Stimulated activated naive CD8-positive, alpha-beta T cell treated with anti-CD3 and anti-CD28 coated beads, Interleukin-15, Interleukin-2, amounts not matched to agents 100 ng/mL and 50 ng/mL, for 24 hours (primary cell): Measurements from ENCODE around the gene NLGN4X.

Experiments
- H3K27ac Mint-ChIP-seq: one replicate; pipeline ENCODE4 v1.8.0; 2021; ENCODE audit warnings: mild to moderate bottlenecking, mixed read lengths
- H3K27me3 Mint-ChIP-seq: one replicate; pipeline ENCODE4 v1.8.0; 2021; ENCODE audit warnings: mixed read lengths
- H3K36me3 Mint-ChIP-seq: one replicate; pipeline ENCODE4 v1.8.0; 2021; ENCODE audit warnings: low read depth, mixed read lengths
- H3K4me1 Mint-ChIP-seq: one replicate; pipeline ENCODE4 v1.8.0; 2021; ENCODE audit warnings: low read depth, mixed read lengths
- H3K4me3 Mint-ChIP-seq: one replicate; pipeline ENCODE4 v1.8.0; 2021; ENCODE audit warnings: mild to moderate bottlenecking, mixed read lengths
- H3K9me3 Mint-ChIP-seq: one replicate; pipeline ENCODE4 v1.8.0; 2021; ENCODE audit warnings: mixed read lengths

NLGN4X gene

DNA sequence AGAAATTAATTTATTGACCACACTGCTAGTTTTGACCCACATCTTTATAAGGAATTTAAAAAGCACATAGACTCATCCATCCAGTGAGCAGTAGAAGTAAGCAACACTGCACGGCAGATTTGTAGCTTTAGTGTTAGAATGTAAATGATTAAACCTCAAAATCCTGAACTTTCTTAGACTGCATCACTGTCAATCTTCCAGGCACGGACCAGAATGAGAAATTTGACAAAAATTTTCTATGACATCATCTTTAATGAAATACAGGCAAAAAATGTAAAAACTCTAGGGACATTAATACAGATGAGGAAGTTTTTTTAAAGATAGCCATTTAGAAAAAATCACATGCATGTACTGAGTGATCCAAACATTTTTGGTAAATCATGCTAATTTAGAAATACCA, 29.2 kb downstream of the NLGN4X start:
- no peak overlapping the region for H3K4me3 Mint-ChIP-seq
- no peaks in the 10 kb centered on the region for H3K9me3 Mint-ChIP-seq
- H3K4me1 Mint-ChIP-seq, result no peaks in the 10 kb centered on the region
- no peaks in the 10 kb centered on the region for H3K36me3 Mint-ChIP-seq
- no peaks in the 10 kb centered on the region for H3K27me3 Mint-ChIP-seq
- no peak overlapping the region for H3K27ac Mint-ChIP-seq

- Mint-ChIP-seq H3K36me3 (no peaks in the 10 kb centered on the region), H3K27ac (no peak overlapping the region), H3K9me3 (no peaks in the 10 kb centered on the region), H3K4me3 (no peak overlapping the region), H3K27me3 (no peaks in the 10 kb centered on the region), H3K4me1 (no peaks in the 10 kb centered on the region)
Measured at GRCh38 chrX:6187256-6187655, 41.4 kb downstream of the NLGN4X start.

DNA sequence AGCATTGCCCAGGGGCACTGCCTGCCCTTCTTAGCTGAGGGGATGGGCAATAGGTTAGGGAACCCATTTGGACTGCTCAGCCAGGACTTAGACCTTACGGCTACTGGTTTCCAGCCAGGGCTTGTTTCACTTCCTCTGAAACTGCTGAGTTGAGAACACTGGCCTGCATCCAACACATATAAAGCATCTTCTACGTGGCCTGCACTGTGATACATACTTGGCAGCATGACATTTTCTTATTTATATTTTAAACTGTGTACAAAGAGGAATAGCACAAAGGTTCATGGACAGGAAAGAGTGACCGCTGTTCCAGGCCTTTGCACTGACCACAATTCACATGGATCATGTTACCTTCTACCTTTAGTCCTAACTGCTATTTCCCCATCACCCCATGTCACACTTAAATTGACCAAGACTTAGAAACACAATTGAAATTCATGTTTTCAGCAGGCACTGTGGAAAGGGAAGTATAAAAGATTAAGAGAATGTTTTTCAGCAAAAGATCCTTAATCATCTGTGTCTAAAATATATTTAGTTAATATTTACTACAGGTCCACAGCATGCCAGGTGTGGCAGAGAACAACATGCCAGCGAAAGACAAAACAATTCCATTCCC, 43.7 kb downstream of the NLGN4X start:
- Mint-ChIP-seq H3K4me3 (no peak overlapping the region), H3K4me1 (no peaks in the 10 kb centered on the region), H3K27ac (no peak overlapping the region), H3K36me3 (no peaks in the 10 kb centered on the region), H3K9me3 (no peaks in the 10 kb centered on the region), H3K27me3 (no peaks in the 10 kb centered on the region)

GRCh38 chrX:6175914-6176313, 52.8 kb downstream of the NLGN4X start:
- Mint-ChIP-seq H3K4me1 (no peaks in the 10 kb centered on the region), H3K36me3 (no peaks in the 10 kb centered on the region), H3K27ac (no peak overlapping the region), H3K27me3 (no peaks in the 10 kb centered on the region), H3K4me3 (no peak overlapping the region), H3K9me3 (no peaks in the 10 kb centered on the region)

- H3K9me3 Mint-ChIP-seq, result no peaks in the 10 kb centered on the region
- H3K27me3 Mint-ChIP-seq, result no peaks in the 10 kb centered on the region
- H3K4me1 Mint-ChIP-seq, result no peaks in the 10 kb centered on the region
- H3K36me3 Mint-ChIP-seq, result no peaks in the 10 kb centered on the region
- H3K27ac Mint-ChIP-seq, result no peak overlapping the region
- H3K4me3 Mint-ChIP-seq, result no peak overlapping the region
Measured at GRCh38 chrX:6170424-6170823, 58.2 kb downstream of the NLGN4X start.

- H3K4me3 Mint-ChIP-seq, result no peak overlapping the region
- no peak overlapping the region for H3K27ac Mint-ChIP-seq
- no peaks in the 10 kb centered on the region for H3K4me1 Mint-ChIP-seq
- H3K9me3 Mint-ChIP-seq, result no peaks in the 10 kb centered on the region
- no peaks in the 10 kb centered on the region for H3K27me3 Mint-ChIP-seq
- no peaks in the 10 kb centered on the region for H3K36me3 Mint-ChIP-seq
Measured at GRCh38 chrX:6169407-6169806, 59.3 kb downstream of the NLGN4X start.

GRCh38 chrX:6163721-6164120, 64.9 kb downstream of the NLGN4X start:
- Mint-ChIP-seq H3K9me3 (no peaks in the 10 kb centered on the region), H3K27me3 (no peaks in the 10 kb centered on the region), H3K36me3 (no peaks in the 10 kb centered on the region), H3K27ac (no peak overlapping the region), H3K4me3 (no peak overlapping the region), H3K4me1 (no peaks in the 10 kb centered on the region)

- no peak overlapping the region for H3K4me3 Mint-ChIP-seq
- H3K4me1 Mint-ChIP-seq, result no peaks in the 10 kb centered on the region
- H3K36me3 Mint-ChIP-seq, result no peaks in the 10 kb centered on the region
- no peaks in the 10 kb centered on the region for H3K27me3 Mint-ChIP-seq
- H3K9me3 Mint-ChIP-seq, result no peaks in the 10 kb centered on the region
- no peak overlapping the region for H3K27ac Mint-ChIP-seq
Measured at GRCh38 chrX:6159468-6159867, 69.2 kb downstream of the NLGN4X start.

GRCh38 chrX:6151971-6152370, 76.7 kb downstream of the NLGN4X start:
- Mint-ChIP-seq H3K4me3 (no peak overlapping the region), H3K4me1 (no peaks in the 10 kb centered on the region), H3K36me3 (no peaks in the 10 kb centered on the region), H3K9me3 (peaks cover 3% of the 10 kb centered on the region), H3K27ac (no peak overlapping the region), H3K27me3 (no peaks in the 10 kb centered on the region)

DNA sequence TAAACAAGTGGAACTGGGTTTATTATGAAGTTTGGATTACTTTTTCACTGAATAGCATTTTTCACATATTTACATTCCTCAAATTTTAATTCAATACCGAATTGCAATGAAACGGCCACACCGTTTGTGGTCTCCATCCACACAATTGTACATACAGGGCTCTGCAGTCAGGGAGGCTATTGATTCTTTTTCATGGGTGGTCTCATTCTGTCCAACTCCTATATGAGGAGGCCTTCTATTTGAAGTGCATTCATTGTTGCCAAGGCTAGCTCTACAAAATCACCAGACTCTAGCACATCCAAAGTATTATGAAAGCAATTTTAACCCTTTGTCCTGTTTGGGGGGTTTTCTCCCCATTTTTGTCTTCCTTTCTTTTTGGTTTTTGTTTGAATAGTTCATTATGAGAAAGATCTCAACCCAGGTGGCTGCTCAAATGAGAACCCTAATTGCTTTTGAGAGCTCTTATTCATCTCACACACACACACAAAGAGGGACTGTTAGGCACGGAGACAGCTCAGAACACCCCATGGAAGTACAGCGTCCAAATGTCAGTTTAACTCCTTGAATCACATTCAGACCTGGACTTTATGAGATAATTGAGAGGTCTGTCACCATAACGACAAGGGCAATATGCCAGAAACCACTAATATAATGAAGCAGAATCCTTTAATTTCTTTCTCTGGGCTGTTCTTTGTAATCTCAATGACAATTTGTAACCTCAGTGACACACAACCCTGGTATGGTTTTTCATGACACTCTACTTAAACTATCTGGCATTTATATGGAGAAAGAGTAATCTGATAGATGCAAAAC, 79.4 kb downstream of the NLGN4X start:
- no peak overlapping the region for H3K27ac Mint-ChIP-seq
- no peak overlapping the region for H3K4me3 Mint-ChIP-seq
- no peaks in the 10 kb centered on the region for H3K36me3 Mint-ChIP-seq

DNA sequence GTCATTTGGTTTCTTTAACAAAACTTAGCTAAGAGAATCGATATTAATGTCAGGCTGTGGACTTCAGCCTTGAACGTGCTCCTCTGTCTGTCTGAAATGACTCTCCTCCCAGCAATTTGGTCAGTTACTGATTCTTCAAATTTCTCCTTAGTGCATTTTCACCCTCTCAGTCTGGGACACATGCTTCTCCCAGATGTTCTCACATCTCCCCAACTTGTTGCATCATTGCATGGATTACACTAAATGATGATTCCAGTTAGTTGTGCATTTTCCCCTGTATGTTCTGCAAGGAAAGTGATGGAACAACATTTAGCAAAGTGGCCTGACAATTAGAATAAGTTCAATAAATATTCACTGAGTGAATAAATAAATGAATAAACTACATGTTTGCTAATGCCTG, 94.4 kb downstream of the NLGN4X start:
- Mint-ChIP-seq H3K36me3 (no peaks in the 10 kb centered on the region), H3K27me3 (no peaks in the 10 kb centered on the region), H3K9me3 (peaks cover 7% of the 10 kb centered on the region), H3K4me3 (no peak overlapping the region), H3K4me1 (no peaks in the 10 kb centered on the region), H3K27ac (no peak overlapping the region)

More for the DNA sequence above, 79.4 kb downstream of the NLGN4X start:
- no peaks in the 10 kb centered on the region for H3K4me1 Mint-ChIP-seq
- no peaks in the 10 kb centered on the region for H3K27me3 Mint-ChIP-seq
- H3K9me3 Mint-ChIP-seq, result peaks cover 3% of the 10 kb centered on the region

- H3K4me3 Mint-ChIP-seq, result no peak overlapping the region
Measured at GRCh38 chrX:6132970-6133369, 95.7 kb downstream of the NLGN4X start.

DNA sequence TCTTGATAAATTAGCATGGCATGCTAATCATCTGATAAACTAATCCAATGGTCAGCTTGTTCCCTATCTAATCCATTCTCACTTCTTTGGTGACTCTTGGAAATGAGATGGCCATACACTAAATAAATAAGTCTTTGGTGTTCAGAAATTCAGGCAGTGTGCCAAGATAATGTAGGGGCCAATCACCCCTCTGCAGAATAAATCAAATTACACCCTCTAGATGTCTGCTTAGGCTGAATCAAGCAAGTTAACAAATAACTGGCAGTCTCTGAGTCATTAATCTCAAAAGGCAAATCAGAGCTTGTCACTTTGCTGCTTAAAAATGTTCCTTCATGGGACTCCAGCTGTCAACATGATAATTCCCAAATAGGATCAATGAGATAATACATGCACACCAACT, 97.4 kb downstream of the NLGN4X start:
- H3K4me1 Mint-ChIP-seq, result no peaks in the 10 kb centered on the region
- H3K9me3 Mint-ChIP-seq, result peaks cover 3% of the 10 kb centered on the region
- no peaks in the 10 kb centered on the region for H3K36me3 Mint-ChIP-seq
- H3K4me3 Mint-ChIP-seq, result no peak overlapping the region
- no peak overlapping the region for H3K27ac Mint-ChIP-seq
- no peaks in the 10 kb centered on the region for H3K27me3 Mint-ChIP-seq

More at GRCh38 chrX:6132970-6133369, 95.7 kb downstream of the NLGN4X start:
- Mint-ChIP-seq H3K27ac (no peak overlapping the region), H3K9me3 (peaks cover 7% of the 10 kb centered on the region), H3K4me1 (no peaks in the 10 kb centered on the region), H3K27me3 (no peaks in the 10 kb centered on the region), H3K36me3 (no peaks in the 10 kb centered on the region)

DNA sequence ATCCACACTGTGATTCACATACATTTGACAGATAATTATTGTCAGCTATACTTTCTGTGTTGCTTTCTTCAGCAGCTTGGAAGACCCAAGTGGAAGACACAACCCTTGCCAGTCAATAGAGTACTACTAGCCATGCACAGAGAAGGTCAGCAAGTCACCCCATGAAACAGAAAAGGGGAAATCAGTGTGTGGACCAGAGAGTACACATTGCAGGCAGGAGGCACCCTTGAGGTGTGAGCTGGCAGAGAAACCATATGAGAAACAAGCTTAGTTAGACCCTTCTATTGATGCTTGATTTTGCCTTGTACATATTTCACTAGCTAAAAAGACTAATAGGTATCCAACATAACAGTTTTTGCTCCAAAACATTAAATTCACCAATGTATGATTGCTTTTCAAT, 99.5 kb downstream of the NLGN4X start:
- H3K4me3 Mint-ChIP-seq, result no peak overlapping the region
- H3K9me3 Mint-ChIP-seq, result no peaks in the 10 kb centered on the region
- H3K27me3 Mint-ChIP-seq, result no peaks in the 10 kb centered on the region
- no peaks in the 10 kb centered on the region for H3K4me1 Mint-ChIP-seq
- H3K36me3 Mint-ChIP-seq, result no peaks in the 10 kb centered on the region
- H3K27ac Mint-ChIP-seq, result no peak overlapping the region

DNA sequence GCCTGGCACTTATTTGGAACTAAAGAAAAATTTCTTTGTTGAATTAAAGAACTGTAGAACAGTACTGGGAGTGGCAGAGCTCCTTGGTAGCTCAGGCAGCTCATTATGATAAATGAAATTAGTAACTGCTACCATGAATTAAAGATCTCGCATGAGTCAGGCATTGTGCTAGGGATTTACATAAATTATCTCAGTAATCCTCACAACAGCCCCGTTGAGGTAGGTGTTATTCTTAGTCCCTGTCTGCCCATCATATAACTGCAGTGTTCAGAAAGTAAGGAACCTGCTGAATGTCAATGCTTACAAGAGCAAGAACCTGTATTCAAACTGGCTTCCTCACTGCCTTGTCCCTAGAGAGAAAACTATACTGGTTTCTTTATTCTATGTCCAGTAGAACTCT, 108.3 kb downstream of the NLGN4X start:
- no peak overlapping the region for H3K4me3 Mint-ChIP-seq
- H3K27me3 Mint-ChIP-seq, result no peaks in the 10 kb centered on the region
- H3K4me1 Mint-ChIP-seq, result no peaks in the 10 kb centered on the region
- no peaks in the 10 kb centered on the region for H3K9me3 Mint-ChIP-seq
- no peak overlapping the region for H3K27ac Mint-ChIP-seq
- H3K36me3 Mint-ChIP-seq, result no peaks in the 10 kb centered on the region

DNA sequence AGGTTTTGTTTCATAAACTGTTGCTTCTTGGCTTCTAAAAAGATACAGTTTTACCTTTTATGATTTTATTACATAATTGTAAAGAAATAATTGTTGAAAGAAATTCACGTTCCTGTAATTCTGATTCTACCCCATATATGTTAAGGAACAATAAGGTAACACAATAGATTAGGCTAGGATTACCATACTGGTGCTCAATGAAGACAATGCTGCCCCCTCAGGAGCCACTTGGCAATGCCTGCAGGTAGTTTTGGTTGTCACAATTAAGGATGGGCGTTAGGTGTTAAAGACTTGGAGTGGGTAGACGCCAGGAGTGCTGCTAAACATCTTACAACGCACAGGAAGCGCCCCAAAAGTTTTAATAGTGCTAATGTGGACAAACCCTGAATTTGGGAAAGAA, 133.2 kb downstream of the NLGN4X start:
- H3K4me1 Mint-ChIP-seq, result no peaks in the 10 kb centered on the region
- H3K27me3 Mint-ChIP-seq, result no peaks in the 10 kb centered on the region
- no peaks in the 10 kb centered on the region for H3K9me3 Mint-ChIP-seq
- H3K27ac Mint-ChIP-seq, result no peak overlapping the region
- no peak overlapping the region for H3K4me3 Mint-ChIP-seq
- H3K36me3 Mint-ChIP-seq, result no peaks in the 10 kb centered on the region
